Stimulated activated CD8-positive, alpha-beta memory T cell treated with anti-CD3 and anti-CD28 coated beads, Interleukin-2, amount 100 ng/mL, for 1 hour (primary cell): ENCODE data around the gene LDAH.
"Not testable (repeated sequence)": the region's sequence is repeated elsewhere in the genome, so short reads cannot be mapped to it uniquely, and the experiment has no call there.

Experiments used
- DNase-seq, 2 donors: peaks; one replicate each; pipeline ENCODE4 v3.0.0-alpha.2; 2020; ENCODE audit warnings: low read depth in 2 of 2

Gene LDAH

DNA sequence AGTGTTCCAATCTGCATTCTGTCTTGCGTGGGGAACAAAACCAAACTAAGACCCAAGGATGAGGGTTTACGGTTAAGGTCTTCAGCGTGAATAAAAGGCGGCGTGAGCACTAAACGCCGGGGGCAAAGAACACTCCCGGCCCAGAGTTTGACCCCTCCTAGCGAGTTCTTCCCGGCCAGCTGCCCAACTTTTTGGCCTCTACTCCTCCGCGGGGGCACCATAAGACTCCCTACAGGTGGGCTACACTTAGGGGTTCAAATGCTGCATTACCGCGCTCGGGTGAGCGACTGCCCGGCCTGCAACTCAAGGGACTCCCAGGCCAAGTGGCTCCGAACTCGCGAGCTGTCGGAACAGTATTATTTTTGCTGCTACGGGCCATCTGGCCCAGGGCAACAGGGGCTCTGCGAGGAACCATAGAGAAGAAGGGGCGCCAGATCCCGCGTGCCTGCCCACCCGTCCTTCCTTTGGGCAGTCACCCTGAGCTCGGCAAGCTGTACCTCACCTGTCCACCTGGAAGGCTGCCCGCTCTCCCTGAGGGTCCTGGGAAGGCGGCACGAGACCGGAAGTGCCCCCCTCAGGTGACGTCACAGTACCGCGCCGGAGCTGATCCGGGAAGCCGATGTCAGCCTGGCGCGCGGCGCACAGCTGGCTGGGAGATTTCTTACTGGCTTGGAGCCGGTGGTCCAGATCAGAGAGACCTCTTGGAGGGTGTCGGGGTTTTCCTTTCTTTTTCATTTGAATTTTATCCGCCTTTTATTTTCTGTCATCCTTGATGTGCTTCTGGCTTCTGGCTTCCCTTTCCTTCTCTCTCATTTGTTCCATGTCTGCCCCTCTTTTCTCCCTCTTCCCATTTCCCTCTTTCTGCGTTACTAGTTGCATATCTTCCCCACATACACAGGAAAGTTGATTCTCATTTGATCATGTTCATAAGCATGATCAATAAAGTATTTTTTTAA, at the start of gene LDAH:
Gene LDAH, minus strand, starts transcription at position 567 of the 956 bp plus-strand sequence. CDS start 21,638 bp downstream, outside the sequence.
- DNase-seq = peak; percentile 64 to 76

DNA sequence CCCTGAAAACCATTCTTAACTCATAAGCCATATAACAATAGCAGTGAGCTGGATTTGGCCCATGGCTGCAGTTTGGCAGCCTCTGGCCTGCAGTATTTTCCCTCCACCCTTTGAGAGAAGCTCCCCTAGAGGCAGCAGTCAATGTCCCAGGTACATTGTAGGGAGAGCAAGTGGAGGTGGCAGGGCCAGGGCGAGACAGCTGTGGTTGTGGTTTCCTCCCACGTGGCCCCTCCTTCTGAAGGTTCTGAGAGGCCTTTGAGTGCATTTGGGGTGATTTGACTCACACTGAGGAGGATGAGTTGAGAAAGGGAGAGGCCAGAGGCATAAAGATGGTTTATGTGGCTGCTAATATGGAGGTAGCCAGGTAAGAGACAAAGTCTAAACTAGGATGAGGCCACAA, 45.5 kb upstream of the LDAH start:
- peak in 1 of 2 donors; percentile 2 for DNase-seq

DNA sequence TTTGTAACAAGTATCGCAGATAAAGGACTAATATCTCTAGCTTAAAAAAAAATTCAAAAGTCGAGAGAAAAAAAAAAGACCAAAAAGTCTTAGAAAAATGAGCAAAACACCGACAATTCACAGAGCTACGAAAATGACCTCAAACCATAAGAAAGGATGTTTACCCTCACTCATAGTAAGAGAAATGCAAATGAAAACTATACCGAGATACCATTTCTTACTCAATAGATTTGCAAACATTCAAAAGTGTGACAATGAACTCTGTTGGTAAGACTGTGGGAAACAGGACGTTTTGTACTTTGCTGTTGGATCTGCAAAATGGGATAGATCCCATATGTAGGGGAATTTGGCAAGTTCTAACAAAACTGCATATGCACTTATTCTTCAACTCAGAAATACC, 39.9 kb upstream of the LDAH start:
- no peak for DNase-seq

DNA sequence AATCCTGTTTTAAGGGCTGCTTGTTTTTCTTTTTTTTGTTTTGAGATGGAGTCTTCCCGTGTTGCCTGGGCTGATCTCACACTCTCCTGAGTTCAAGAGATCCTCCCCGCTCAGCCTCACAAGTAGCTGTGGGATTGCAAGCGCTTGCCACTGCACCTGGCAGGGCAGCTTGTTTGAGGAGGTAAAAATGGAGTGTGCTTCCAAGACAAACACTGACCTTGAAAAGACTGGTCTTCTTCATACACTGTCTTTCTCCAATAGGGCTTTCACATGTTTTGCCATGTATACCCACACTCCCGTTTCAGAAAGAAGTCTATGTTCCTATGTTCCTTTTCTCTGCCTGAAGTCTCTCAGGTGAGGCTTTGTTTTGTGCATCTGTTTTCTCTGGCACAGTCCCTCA, 32.6 kb upstream of the LDAH start:
- DNase-seq = no peak

DNA sequence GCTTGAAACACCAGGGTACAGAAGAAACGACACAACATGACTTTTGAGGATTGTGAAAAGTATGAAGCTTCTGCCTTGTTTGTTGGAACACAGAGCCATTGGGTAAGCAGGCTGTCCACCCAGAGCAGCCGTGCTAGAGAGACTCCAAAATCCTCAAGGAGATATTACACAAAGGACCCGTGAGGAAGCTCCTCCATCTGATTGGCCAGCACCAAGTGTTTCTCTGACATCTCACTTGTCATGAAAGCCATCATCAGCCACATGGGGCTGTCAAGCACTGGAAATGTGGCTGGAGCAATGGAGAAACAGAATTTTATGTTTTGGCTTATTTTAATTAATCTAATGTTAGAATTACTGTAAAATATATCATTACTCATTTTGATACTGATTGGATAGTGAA, 29.8 kb upstream of the LDAH start:
- DNase-seq = no peak

DNA sequence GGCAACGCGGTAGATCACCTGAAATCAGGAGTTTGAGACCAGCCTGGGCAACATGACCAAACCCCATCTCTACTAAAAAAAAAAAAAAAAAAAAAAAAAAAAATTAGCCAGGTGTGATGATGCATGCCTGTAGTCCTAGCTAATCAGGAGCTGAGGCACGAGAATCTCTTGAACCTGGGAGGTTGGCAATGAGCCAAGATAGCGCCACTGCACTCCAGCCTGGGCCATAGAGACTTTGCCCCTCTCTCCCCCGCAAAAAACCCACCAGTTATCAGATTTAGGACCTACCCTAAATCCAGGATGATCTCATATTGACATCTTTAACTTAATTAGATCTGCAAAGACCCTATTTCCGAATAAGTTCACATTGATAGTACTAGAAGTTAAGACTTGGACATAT, 29.2 kb upstream of the LDAH start:
- DNase-seq = no peak

DNA sequence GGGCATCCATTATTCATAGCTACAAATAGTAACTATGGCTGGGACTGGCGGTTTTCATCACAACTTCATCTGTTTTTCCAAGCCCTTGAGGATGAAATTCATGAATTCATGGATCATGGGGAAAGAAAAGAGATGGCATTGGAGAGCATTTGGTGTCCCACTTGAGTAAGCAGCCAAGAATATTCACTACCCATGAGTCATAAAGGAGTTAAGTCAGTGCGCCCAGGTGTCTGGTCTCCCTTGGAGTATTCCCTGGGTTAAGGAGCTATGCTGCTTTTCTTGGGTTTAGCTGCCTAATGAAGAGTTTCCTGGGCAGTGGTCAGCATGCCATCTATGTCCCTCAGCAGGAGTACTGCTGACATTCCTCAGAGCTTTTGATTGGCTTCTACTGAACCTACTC, 21.3 kb upstream of the LDAH start:
- no peak for DNase-seq

DNA sequence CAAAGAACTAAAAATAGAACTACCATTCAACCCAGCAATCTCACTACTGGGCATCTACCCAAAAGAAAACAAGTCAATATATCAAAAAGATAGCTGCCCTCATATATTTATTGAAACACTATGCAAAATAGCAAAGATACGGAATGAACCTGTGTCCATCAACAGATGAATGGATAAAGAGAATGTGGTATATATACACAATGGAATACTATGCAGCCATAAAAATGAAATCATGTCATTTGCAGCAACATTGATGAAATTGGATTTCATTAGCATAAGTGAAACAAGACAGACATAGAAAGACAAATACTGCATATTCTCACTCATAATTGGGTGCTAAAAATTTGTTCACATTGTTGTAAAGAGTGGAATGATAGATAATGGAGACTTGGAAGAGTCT, 16.2 kb upstream of the LDAH start:
- no peak for DNase-seq

DNA sequence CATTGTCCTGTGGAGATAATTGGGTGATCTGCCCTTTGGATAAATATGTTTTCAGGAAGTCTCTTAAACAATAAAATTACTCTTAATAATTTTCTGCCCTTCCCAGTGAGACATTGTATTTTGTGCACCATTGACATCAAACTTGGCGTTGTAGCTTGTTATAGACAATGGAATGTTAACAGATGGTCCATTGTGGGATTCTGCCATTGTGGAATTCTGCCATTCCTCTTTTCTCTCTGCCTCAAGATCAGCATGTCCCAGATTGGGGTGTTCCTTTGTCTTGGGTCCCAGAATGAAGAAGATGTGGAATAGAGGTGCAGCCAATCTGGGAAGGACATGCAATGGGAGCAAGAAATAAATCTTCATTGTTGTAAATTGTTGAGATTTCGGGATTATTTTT, 15.1 kb upstream of the LDAH start:
- DNase-seq = no peak

DNA sequence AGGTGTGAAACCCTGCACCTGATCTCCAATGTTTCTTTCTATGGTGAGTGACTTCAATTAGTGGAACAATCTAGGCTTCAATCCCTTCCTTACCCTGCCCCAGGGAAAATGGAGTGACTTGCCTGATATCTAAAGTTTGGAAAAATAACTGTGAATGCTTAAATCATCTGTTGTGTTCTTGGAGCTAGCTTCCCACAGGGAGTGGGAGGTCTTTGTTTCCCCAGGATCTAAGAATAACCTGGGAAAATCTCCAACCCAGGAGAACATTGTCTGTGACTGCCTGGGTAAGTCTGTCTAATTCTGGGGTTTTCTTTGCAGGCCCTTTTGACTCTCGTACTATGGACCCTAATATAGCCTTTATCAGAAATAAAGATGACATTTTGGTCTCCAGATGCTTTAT, 13.6 kb upstream of the LDAH start:
- DNase-seq = no peak

DNA sequence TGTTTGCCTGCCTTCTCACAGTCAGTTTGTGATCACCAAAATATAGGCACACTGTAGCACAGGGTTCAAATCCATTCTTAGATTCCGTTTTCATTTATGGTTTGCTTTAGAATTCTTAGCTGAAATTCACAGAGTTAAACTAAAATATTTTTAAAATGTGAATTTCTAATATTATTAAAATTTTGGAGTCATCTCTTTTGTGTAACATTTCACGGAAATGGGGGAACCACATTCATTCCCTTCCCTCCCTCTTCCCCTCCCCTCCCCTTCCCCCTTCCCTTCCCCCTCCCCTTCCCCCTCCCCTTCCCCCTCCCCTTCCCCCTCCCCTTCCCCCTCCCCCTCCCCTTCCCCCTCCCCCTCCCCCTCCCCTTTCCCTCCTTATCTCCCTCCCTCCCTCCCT, 11.4 kb upstream of the LDAH start:
- no peak for DNase-seq

DNA sequence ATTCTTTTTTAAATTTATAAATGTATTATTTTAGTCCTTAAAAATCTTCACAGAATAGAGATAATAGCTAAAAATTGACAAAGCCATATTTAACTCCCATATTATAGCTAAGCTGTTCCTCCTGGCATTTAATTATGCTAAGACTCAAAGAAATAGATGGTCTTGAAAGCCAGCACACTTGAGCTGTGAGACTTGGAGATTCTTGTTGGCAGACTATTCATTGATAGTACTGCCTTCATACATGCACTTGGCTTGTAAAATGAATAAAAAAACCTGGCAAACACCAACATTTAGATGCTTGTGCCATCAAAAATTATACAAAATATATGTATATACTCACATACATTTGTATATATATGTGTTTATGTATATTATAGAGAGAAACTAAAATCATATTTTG, 9.7 kb upstream of the LDAH start:
- no peak for DNase-seq

DNA sequence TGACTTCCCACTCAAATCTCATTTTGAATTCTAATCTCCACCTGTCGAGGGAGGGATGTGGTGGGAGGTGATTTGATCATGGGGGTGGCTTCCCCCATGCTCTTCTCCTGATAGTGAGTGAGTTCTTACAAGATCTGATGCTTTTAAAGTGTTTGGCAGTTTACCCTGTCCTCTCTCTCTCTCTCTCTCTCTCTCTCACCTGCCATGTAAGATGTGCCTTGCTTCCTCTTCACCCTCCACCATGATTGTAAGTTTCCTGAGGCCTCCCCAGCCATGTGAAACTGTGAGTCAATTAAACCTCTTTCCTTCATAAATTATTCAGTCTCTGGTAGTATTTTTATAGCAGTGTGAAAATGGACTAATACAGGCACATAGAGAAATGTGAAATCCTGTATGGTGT, 7.0 kb upstream of the LDAH start:
- no peak for DNase-seq

DNA sequence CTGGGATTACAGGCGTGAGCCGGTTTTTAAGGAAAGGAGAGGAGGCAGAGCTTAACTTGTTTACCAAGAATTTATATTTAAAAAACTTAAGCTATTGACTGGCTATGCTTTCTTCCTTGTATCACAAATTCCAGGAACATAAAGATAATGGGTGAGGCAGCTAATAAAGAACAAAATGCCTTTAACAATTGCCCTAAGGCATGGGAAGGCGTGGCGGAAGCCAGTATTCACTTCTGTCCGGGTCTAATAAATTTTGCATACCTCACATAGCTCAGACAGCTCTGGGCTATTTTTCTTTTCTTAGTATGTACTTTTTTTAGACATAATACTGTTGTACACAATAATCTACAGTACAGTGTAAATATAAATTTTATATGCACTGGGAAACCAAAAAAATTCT, 1.0 kb upstream of the LDAH start:
- no peak for DNase-seq

DNA sequence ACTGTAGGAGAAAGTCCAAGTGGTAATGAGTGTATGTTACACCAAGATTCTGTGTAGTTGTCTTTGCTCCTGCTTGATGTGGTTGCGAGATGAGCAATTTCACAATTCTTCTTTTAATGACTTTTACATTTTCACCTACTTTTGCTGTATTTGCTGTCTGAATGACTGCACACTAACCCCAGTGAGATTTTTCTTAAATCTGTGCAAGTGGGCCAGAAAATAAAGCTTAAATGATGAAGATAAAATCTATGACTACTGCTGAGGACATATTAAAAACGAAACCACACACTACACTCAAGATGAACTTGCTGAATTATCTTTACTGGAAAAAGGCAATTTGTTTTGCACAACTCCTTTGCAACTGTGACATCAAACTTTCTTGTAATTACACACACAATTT, 4.1 kb downstream of the LDAH start:
- no peak for DNase-seq

DNA sequence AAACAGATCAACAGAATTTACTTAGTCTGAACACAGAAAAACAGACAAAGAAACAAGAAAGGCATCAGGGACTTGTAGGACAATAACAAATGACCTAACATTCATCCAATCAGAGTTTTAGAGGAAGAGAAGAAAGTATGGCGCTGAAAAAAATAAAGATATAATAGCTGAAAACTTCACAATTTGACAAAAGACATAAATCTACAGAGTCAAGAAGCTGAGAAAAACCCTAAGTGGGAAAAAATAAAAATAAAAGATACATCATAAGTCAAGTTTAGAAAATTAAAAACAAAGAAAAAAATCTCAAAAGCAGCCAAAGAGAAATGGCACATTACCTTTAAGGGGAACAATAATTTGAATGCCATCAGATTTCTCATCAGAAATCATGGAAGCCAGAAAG, 7.7 kb downstream of the LDAH start:
- DNase-seq = no peak

DNA sequence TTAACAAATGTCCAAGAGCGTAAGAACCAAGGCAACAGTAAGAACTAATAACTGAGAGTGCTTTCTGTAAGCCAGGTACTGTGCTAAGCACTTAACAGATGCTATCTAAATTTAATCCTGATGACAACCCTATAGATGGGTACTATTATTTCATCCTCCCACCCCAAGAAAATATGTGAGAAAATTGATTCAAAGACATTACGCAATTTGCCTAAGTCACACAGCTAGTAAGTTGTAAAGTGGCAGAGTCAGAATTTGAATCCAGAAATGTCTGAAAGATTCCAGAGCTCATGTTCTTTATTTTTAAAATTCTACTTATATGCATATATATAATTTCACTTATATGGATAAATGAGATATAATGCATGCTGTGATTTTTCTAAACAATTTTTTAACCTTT, 10.1 kb downstream of the LDAH start:
- DNase-seq = no peak

DNA sequence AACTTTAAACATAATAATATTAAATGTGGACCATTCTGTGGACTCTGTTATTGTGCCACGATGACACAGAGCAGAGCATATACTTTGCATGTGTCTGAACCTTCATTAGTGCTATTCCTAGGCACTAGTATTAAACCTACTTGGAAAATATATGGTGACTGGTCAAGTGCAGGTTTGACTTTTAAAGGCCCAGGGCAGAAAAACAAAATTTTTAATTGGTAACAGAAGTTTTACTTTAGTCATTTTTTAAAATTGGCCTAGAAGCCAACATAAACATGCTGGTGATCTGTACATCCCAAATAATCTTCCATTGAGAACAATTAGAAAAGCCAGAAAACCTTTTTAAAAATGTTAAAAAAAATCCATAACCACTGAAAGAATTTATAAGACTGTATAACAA, 16.6 kb downstream of the LDAH start:
- no peak for DNase-seq

DNA sequence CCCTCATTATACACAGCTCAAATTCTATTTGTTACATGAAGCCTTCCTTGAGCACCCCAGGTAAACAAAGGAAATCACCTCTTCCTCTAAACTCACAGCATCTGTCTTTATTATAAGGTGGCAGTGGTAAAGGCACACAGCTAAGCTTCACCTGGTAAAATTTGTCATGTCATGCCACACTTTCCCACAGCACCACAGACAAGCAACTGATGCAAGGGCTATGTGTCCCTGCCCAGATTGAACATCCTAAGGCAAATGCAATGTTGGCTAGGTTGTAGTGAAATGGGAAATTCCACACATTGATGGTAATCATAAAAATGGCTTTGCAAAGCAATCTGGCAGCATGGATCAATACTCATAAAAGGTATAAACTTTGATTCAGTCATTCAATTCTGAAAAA, 18.9 kb downstream of the LDAH start:
- no peak for DNase-seq

DNA sequence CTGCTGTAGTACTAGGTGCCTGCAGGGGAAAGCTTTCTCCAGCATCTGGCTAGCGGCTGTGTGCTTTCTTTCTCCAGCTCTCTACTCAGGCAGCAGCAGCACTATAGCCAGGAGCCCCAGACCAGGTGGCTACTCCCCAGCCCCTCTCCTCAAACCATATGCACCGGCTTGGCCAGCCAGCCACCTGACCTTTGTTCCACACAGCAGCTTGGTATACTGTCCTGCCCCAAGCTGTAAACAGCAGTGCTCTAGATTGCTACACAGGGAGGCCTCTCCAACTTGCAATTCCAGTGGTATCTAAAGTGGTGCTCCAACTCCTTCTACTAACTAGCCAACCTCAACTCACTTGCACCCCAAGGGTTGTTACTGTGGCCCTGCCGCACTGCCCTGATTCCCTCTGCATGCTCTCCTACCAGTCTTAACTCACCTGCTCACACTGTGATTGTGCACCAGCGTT, 19.6 kb downstream of the LDAH start:
- DNase-seq = no peak

DNA sequence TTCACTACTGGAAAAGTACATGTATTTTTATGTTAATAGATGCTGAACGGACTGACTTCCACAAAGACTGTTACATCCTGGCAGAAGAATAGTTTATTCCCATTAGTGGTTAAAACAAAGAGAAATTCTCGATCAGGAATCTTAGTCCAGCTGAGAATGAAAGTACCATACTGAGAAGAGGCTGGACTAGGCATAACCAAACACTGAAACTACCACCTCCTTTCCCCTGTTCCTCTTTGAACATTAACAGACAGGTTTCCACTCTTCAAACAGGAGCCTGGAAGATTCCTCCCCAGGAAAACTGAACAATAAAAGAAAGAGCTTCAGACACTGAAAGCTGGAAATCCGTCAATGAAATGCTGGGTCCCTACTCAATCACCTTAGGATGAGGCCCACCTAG, 25.8 kb downstream of the LDAH start:
- no peak for DNase-seq

DNA sequence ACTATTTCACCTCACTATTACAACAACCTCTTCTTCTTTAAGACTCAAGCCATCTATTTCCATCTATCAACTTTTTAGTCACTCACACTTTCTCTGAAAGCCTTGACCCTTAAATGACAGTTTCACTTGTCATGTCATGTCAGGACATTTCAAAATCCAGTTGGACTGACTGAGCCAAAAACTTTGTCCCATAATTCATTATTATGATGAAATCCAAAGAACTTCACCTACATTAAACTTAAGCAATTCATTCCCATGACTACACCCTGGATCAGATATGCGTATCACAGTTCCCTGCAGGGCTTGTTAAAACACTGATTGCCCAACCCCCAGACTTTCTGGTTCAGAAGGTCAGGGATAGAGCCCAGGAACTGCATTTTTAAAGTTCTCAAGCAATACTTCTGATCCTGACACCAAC, 26.5 kb downstream of the LDAH start:
- DNase-seq = no peak

DNA sequence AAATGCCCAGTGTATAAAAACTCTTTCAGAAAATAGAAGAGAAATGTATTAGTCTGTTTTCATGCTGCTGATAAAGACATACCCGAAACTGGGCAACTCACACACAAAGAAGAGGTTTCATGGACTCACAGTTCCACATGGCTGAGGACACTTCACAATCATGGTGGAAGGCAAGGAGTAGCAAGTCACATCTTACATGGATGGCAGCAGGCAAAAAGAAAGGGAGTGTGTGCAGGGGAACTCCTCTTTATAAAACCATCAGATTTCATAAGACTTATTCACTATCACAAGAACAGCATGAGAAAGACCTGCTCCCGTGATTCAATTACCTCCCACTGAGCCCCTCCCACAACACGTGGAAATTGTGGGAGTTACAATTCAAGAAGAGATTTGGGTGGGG, 29.0 kb downstream of the LDAH start:
- DNase-seq = not testable (repeated sequence)
